ENCODE results near the gene DCAF8L2. TPM values are rescaled to one million over a fixed set of nuclear protein-coding genes. Genes with fewer than 3 reads are reported as not detected.

DCAF8L2 gene
- total RNA-seq, 4 donors from 2014 or later: not detected

DNA sequence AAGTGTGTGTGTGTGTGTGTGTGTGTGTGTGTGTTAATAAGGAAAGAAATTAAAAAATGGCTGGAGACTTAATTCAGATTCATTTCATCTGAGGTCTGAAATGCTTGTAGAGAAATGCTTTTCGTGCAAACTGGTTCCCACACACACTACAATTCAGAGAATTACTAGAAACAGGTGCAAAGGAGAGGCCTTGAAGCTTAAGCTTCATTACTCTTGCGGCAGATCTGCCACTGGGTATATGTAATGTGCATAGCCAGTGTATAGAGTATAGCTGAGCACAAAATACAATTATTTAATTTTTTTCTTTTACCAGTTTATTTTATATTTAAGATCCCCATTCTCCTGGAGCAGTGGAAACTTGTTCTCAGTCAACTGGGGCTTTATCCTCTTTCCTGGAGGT is 185.8 kb downstream of the DCAF8L2 start:
- DNase-seq (no peak), ATAC-seq (no peak)
- Histone ChIP-seq H3K4me1 (no peaks in the 10 kb centered on the region), H3K4me3 (no peak overlapping the region), H3K27ac (no peak overlapping the region), H3K36me3 (no peaks in the 10 kb centered on the region), H3K9me3 (no peaks in the 10 kb centered on the region), H3K27me3 (no peaks in the 10 kb centered on the region)
- intact Hi-C loops (cut with DNase I; ENCODE audit: low total_unique reads): no loop called here
- in situ Hi-C loops (cut with MboI; ENCODE audit: low sequenced_read_pairs in 4 of 4): no loop called here
- no peak for TF ChIP-seq POLR2A (IDR thresholded peaks at IDR 0.05)
- TF ChIP-seq, protein P1, sequence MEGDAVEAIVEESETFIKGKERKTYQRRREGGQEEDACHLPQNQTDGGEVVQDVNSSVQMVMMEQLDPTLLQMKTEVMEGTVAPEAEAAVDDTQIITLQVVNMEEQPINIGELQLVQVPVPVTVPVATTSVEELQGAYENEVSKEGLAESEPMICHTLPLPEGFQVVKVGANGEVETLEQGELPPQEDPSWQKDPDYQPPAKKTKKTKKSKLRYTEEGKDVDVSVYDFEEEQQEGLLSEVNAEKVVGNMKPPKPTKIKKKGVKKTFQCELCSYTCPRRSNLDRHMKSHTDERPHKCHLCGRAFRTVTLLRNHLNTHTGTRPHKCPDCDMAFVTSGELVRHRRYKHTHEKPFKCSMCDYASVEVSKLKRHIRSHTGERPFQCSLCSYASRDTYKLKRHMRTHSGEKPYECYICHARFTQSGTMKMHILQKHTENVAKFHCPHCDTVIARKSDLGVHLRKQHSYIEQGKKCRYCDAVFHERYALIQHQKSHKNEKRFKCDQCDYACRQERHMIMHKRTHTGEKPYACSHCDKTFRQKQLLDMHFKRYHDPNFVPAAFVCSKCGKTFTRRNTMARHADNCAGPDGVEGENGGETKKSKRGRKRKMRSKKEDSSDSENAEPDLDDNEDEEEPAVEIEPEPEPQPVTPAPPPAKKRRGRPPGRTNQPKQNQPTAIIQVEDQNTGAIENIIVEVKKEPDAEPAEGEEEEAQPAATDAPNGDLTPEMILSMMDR (IDR thresholded peaks at IDR 0.05 in 4 of 5, conservative IDR thresholded peaks at IDR 0.05 in 1 of 5): no peak

DNA sequence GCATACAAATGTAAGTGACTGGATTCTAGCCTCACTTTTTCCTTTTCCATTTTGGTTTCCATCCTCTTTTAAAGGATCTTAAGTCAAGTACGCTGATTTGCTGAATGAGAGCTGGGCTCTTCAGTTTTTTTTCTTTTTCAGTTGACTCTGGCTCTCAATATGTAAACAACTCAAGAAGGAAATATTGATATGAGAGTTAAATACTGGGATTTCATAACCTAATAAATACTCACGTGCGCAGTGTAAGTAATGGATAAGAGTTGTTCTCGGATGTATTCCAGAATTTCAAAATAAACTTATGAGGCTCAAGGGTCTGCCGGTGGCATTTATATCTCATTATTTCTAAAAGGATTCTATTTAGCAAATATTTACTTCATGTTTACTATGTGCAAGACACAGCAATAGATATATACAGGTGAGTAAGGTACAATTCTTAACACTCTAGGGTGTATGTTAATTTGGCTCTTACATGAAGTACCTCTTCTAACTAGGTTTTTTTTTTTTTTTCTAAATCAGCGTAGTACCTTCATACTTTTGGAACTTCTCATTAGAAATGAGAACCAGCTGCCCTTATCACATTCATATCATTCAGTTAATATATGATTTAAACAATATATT is 206.6 kb downstream of the DCAF8L2 start:
- intact Hi-C loops (cut with DNase I; ENCODE audit: low total_unique reads) (no loop called here), in situ Hi-C loops (cut with MboI; ENCODE audit: low sequenced_read_pairs in 4 of 4) (no loop called here)
- no peak overlapping the region for H3K4me3 ChIP-seq
- H3K27me3 ChIP-seq: no peaks in the 10 kb centered on the region
- H3K27ac ChIP-seq: no peak overlapping the region
- no peaks in the 10 kb centered on the region for H3K4me1 ChIP-seq
- ATAC-seq (no peak), DNase-seq (no peak)
- H3K36me3 ChIP-seq: no peaks in the 10 kb centered on the region
- H3K9me3 ChIP-seq: no peaks in the 10 kb centered on the region
- TF ChIP-seq, protein P1 (IDR thresholded peaks at IDR 0.05 in 4 of 5, conservative IDR thresholded peaks at IDR 0.05 in 1 of 5): no peak
- no peak for TF ChIP-seq POLR2A (IDR thresholded peaks at IDR 0.05)

DNA sequence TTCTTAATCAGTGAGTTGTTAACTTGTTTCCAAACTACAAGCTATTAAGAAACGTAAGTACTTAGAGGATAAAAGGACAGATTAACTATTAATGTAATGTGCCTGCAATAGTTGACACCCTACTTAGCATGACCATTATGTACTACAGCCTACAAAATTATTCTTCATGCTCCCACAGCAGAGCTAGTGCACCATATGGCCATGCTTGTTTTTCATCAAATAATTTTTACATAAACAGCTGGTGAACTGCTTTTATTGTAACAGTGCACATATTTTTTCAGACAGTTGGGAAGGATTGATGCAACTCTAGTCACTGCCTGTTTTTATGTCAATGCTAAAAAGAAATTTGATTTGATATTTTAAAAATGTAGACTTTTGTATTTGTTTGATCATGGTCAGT is 207.4 kb downstream of the DCAF8L2 start:
- in situ Hi-C loops (cut with MboI; ENCODE audit: low sequenced_read_pairs in 4 of 4): no loop called here
- ATAC-seq (no peak), DNase-seq (no peak)
- no peak for TF ChIP-seq POLR2A (IDR thresholded peaks at IDR 0.05)
- TF ChIP-seq, protein P1 (IDR thresholded peaks at IDR 0.05 in 4 of 5, conservative IDR thresholded peaks at IDR 0.05 in 1 of 5): no peak
- no peak overlapping the region for H3K27ac ChIP-seq
- H3K9me3 ChIP-seq: no peaks in the 10 kb centered on the region
- intact Hi-C loops (cut with DNase I; ENCODE audit: low total_unique reads): no loop called here
- H3K4me1 ChIP-seq: no peaks in the 10 kb centered on the region
- H3K4me3 ChIP-seq: no peak overlapping the region
- H3K36me3 ChIP-seq: no peaks in the 10 kb centered on the region
- H3K27me3 ChIP-seq: no peaks in the 10 kb centered on the region

Other genes starting within 250 kb of the DCAF8L2 start
- not detected for gene PPP4R3C, start 127.0 kb upstream of the DCAF8L2 start, total RNA-seq
- not detected for gene MAGEB10, start 217.6 kb downstream of the DCAF8L2 start, total RNA-seq